ENCODE results near the gene ZNRF1. TPM values are rescaled to one million over a fixed set of nuclear protein-coding genes. Genes with fewer than 3 reads are reported as not detected.
A peak's percentile ranks its signal among the peaks of the same experiment; 100 is the strongest.
"Not testable (repeated sequence)": the region's sequence is repeated elsewhere in the genome, so short reads cannot be mapped to it uniquely, and the experiment has no call there.

Gene ZNRF1
- total RNA-seq (13.4 TPM), polyA plus RNA-seq (22.0 TPM)

- Histone ChIP-seq H3K4me1 (ENCODE audit: insufficient read depth) (no peaks in the 10 kb centered on the region), H3K36me3 (ENCODE audit: insufficient read depth) (no peaks in the 10 kb centered on the region), H3K27ac (ENCODE audit: low read depth) (peak within 1 kb of the TSS; percentile 71), H3K4me3 (ENCODE audit: low read depth, low read length) (peak within 1 kb of the TSS; percentile 78)
- peak; percentile 60 for DNase-seq (ENCODE audit: extremely low spot score)
- WGBS: under 1% methylated on average over 73 of the region's 73 CpGs
Measured at GRCh38 chr16:74998481-74999218, at the start of gene ZNRF1. ZNRF1 (plus strand) TSS chr16:74999024; CDS start chr16:74999672, 648 bp downstream.

- no peak for DNase-seq (ENCODE audit: extremely low spot score)
- Histone ChIP-seq H3K4me1 (ENCODE audit: insufficient read depth) (no peaks in the 10 kb centered on the region), H3K27ac (ENCODE audit: low read depth) (no peak overlapping the region), H3K4me3 (ENCODE audit: low read depth, low read length) (no peak overlapping the region), H3K36me3 (ENCODE audit: insufficient read depth) (peaks cover 1% of the 10 kb centered on the region)
- WGBS: 94% methylated on average over 3 of the region's 3 CpGs
Measured at GRCh38 chr16:74949309-74949708, 49.5 kb upstream of the ZNRF1 start.

GRCh38 chr16:74950511-74950910, 48.3 kb upstream of the ZNRF1 start:
- 95% methylated on average over 7 of the region's 7 CpGs for WGBS
- no peak for DNase-seq (ENCODE audit: extremely low spot score)
- Histone ChIP-seq H3K27ac (ENCODE audit: low read depth) (no peak overlapping the region), H3K36me3 (ENCODE audit: insufficient read depth) (peaks cover 3% of the 10 kb centered on the region), H3K4me1 (ENCODE audit: insufficient read depth) (no peaks in the 10 kb centered on the region), H3K4me3 (ENCODE audit: low read depth, low read length) (no peak overlapping the region)

GRCh38 chr16:74951206-74951605, 47.6 kb upstream of the ZNRF1 start:
- DNase-seq (ENCODE audit: extremely low spot score): no peak
- peaks cover 3% of the 10 kb centered on the region for H3K36me3 ChIP-seq (ENCODE audit: insufficient read depth)
- 96% methylated on average over 11 of the region's 11 CpGs for WGBS
- H3K27ac ChIP-seq (ENCODE audit: low read depth): no peak overlapping the region
- H3K4me3 ChIP-seq (ENCODE audit: low read depth, low read length): no peak overlapping the region
- no peaks in the 10 kb centered on the region for H3K4me1 ChIP-seq (ENCODE audit: insufficient read depth)

GRCh38 chr16:74951681-74952080, 47.1 kb upstream of the ZNRF1 start:
- no peak overlapping the region for H3K4me3 ChIP-seq (ENCODE audit: low read depth, low read length)
- H3K4me1 ChIP-seq (ENCODE audit: insufficient read depth): no peaks in the 10 kb centered on the region
- 84% methylated on average over 4 of the region's 4 CpGs for WGBS
- DNase-seq (ENCODE audit: extremely low spot score): no peak
- peaks cover 3% of the 10 kb centered on the region for H3K36me3 ChIP-seq (ENCODE audit: insufficient read depth)
- H3K27ac ChIP-seq (ENCODE audit: low read depth): no peak overlapping the region

- Histone ChIP-seq H3K4me1 (ENCODE audit: insufficient read depth) (no peaks in the 10 kb centered on the region), H3K27ac (ENCODE audit: low read depth) (no peak overlapping the region), H3K36me3 (ENCODE audit: insufficient read depth) (peaks cover 2% of the 10 kb centered on the region), H3K4me3 (ENCODE audit: low read depth, low read length) (no peak overlapping the region)
- DNase-seq (ENCODE audit: extremely low spot score): no peak
- 88% methylated on average over 4 of the region's 4 CpGs for WGBS
Measured at GRCh38 chr16:74954763-74955162, 44.1 kb upstream of the ZNRF1 start.

- Histone ChIP-seq H3K27ac (ENCODE audit: low read depth) (no peak overlapping the region), H3K4me3 (ENCODE audit: low read depth, low read length) (no peak overlapping the region), H3K36me3 (ENCODE audit: insufficient read depth) (no peaks in the 10 kb centered on the region), H3K4me1 (ENCODE audit: insufficient read depth) (no peaks in the 10 kb centered on the region)
- no peak for DNase-seq (ENCODE audit: extremely low spot score)
- 93% methylated on average over 10 of the region's 10 CpGs for WGBS
Measured at GRCh38 chr16:74973304-74973703, 25.5 kb upstream of the ZNRF1 start.

- Histone ChIP-seq H3K4me3 (ENCODE audit: low read depth, low read length) (no peak overlapping the region), H3K27ac (ENCODE audit: low read depth) (no peak overlapping the region), H3K36me3 (ENCODE audit: insufficient read depth) (no peaks in the 10 kb centered on the region), H3K4me1 (ENCODE audit: insufficient read depth) (no peaks in the 10 kb centered on the region)
- 89% methylated on average over 5 of the region's 5 CpGs for WGBS
- DNase-seq (ENCODE audit: extremely low spot score): no peak
Measured at GRCh38 chr16:74975591-74975990, 23.2 kb upstream of the ZNRF1 start.

GRCh38 chr16:74982256-74982655, 16.6 kb upstream of the ZNRF1 start:
- no peak overlapping the region for H3K4me3 ChIP-seq (ENCODE audit: low read depth, low read length)
- DNase-seq (ENCODE audit: extremely low spot score): no peak
- H3K4me1 ChIP-seq (ENCODE audit: insufficient read depth): no peaks in the 10 kb centered on the region
- no peaks in the 10 kb centered on the region for H3K36me3 ChIP-seq (ENCODE audit: insufficient read depth)
- no peak overlapping the region for H3K27ac ChIP-seq (ENCODE audit: low read depth)
- whole genome bisulfite sequencing: 86% methylated on average over 1 of the region's 1 CpG

- no peak for DNase-seq (ENCODE audit: extremely low spot score)
- H3K27ac ChIP-seq (ENCODE audit: low read depth): no peak overlapping the region
- H3K36me3 ChIP-seq (ENCODE audit: insufficient read depth): no peaks in the 10 kb centered on the region
Measured at GRCh38 chr16:74984194-74984528, 14.7 kb upstream of the ZNRF1 start.

GRCh38 chr16:74984529-74985296, 14.1 kb upstream of the ZNRF1 start, which contains the start of gene WDR59:
WDR59 (minus strand) TSS chr16:74985123; CDS start chr16:74985017, 106 bp downstream.
- peak; percentile 99 for DNase-seq (ENCODE audit: extremely low spot score)
- Histone ChIP-seq H3K4me1 (ENCODE audit: insufficient read depth) (no peaks in the 10 kb centered on the region), H3K36me3 (ENCODE audit: insufficient read depth) (no peaks in the 10 kb centered on the region), H3K4me3 (ENCODE audit: low read depth, low read length) (peak within 1 kb of the TSS; percentile 89), H3K27ac (ENCODE audit: low read depth) (no peak within 1 kb of the TSS)
- 1% methylated on average over 68 of the region's 68 CpGs for WGBS

More at GRCh38 chr16:74984194-74984528, 14.7 kb upstream of the ZNRF1 start:
- 25% methylated on average over 13 of the region's 13 CpGs for WGBS
- no peaks in the 10 kb centered on the region for H3K4me1 ChIP-seq (ENCODE audit: insufficient read depth)
- H3K4me3 ChIP-seq (ENCODE audit: low read depth, low read length): peak overlapping the region; percentile 89

GRCh38 chr16:74987027-74987681, 11.7 kb upstream of the ZNRF1 start:
- Histone ChIP-seq H3K4me3 (ENCODE audit: low read depth, low read length) (no peak overlapping the region), H3K27ac (ENCODE audit: low read depth) (no peak overlapping the region), H3K36me3 (ENCODE audit: insufficient read depth) (no peaks in the 10 kb centered on the region), H3K4me1 (ENCODE audit: insufficient read depth) (no peaks in the 10 kb centered on the region)
- 88% methylated on average over 8 of the region's 8 CpGs for WGBS
- DNase-seq (ENCODE audit: extremely low spot score): no peak

- whole genome bisulfite sequencing: 94% methylated on average over 3 of the region's 3 CpGs
- not testable (repeated sequence) for H3K27ac ChIP-seq (ENCODE audit: low read depth); H3K4me3 ChIP-seq (ENCODE audit: low read depth, low read length); H3K4me1 ChIP-seq (ENCODE audit: insufficient read depth); H3K36me3 ChIP-seq (ENCODE audit: insufficient read depth); DNase-seq (ENCODE audit: extremely low spot score)
Measured at GRCh38 chr16:74989864-74990263, 9.0 kb upstream of the ZNRF1 start.

GRCh38 chr16:74990832-74991231, 8.0 kb upstream of the ZNRF1 start:
- WGBS: 96% methylated on average over 10 of the region's 10 CpGs
- H3K4me1 ChIP-seq (ENCODE audit: insufficient read depth): no peaks in the 10 kb centered on the region
- no peak for DNase-seq (ENCODE audit: extremely low spot score)
- no peak overlapping the region for H3K4me3 ChIP-seq (ENCODE audit: low read depth, low read length)
- H3K36me3 ChIP-seq (ENCODE audit: insufficient read depth): no peaks in the 10 kb centered on the region
- H3K27ac ChIP-seq (ENCODE audit: low read depth): no peak overlapping the region

All from urinary bladder (tissue), 4 donors.